RWPE1 (cell line): ENCODE results near the gene MPPED2.

Experiments
- CTCF ChIA-PET: fragments of 350-600 bp; sonication (Branson Sonifier 250); formaldehyde crosslinking; extraction: SDS; loops from one replicate; lab custom pipeline; 2021; lab: Yijun Ruan, JAX
- POLR2A ChIA-PET: fragments of 400-600 bp; formaldehyde crosslinking; extraction: SDS; loops from one replicate; lab custom pipeline; 2020; ENCODE audit warnings: antibody characterized with exemption; ENCODE audit not compliant: low non-redundant PET; lab: Yijun Ruan, JAX
- DNase-seq: peaks from one replicate; pipeline ENCODE4 v3.0.0; 2012; ENCODE audit warnings: low spot score
- H3K27ac ChIP-seq: fragments of 450-650 bp; 2 replicates; pipeline ENCODE4 v1.5.1; 2017
- TF ChIP-seq, protein P1 (sequence below): fragments of 450-650 bp; conservative IDR thresholded peaks from 2 replicates; pipeline ENCODE4 v1.5.1; 2017; ENCODE audit warnings: low read depth, mild to moderate bottlenecking

Gene MPPED2

GRCh38 chr11:30509364-30509763 is 76.8 kb downstream of the MPPED2 start:
- CTCF ChIA-PET = no interaction called here
- TF ChIP-seq, protein P1, sequence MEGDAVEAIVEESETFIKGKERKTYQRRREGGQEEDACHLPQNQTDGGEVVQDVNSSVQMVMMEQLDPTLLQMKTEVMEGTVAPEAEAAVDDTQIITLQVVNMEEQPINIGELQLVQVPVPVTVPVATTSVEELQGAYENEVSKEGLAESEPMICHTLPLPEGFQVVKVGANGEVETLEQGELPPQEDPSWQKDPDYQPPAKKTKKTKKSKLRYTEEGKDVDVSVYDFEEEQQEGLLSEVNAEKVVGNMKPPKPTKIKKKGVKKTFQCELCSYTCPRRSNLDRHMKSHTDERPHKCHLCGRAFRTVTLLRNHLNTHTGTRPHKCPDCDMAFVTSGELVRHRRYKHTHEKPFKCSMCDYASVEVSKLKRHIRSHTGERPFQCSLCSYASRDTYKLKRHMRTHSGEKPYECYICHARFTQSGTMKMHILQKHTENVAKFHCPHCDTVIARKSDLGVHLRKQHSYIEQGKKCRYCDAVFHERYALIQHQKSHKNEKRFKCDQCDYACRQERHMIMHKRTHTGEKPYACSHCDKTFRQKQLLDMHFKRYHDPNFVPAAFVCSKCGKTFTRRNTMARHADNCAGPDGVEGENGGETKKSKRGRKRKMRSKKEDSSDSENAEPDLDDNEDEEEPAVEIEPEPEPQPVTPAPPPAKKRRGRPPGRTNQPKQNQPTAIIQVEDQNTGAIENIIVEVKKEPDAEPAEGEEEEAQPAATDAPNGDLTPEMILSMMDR = no peak
- DNase-seq = no peak
- no peak overlapping the region for H3K27ac ChIP-seq
- POLR2A ChIA-PET = no interaction called here

GRCh38 chr11:30508594-30508993 is 77.6 kb downstream of the MPPED2 start:
- H3K27ac ChIP-seq = no peak overlapping the region
- DNase-seq = no peak
- ChIA-PET POLR2A (no interaction called here), CTCF (no interaction called here)
- TF ChIP-seq, protein P1 = no peak

DNA sequence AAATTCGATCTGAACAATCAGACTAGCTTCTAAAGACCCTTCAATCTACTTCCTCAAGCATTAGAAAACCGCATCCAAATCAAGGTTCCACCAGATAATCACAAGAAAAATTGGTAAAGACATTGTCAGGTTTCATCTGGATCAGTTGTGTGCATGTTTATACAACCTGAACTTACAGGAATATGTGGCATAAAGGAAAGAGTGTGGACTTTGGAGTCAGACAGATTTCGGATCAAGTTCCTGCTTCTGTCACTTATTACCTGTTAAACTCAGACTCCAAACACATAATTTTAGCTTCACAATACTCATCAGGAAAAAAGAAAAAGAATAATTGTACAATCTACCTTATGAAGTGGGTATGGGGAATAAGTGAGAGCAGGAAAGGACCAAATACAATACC is 80.5 kb downstream of the MPPED2 start:
- POLR2A ChIA-PET = no interaction called here
- H3K27ac ChIP-seq = no peak overlapping the region
- TF ChIP-seq, protein P1 = no peak
- DNase-seq = no peak
- CTCF ChIA-PET = no interaction called here

DNA sequence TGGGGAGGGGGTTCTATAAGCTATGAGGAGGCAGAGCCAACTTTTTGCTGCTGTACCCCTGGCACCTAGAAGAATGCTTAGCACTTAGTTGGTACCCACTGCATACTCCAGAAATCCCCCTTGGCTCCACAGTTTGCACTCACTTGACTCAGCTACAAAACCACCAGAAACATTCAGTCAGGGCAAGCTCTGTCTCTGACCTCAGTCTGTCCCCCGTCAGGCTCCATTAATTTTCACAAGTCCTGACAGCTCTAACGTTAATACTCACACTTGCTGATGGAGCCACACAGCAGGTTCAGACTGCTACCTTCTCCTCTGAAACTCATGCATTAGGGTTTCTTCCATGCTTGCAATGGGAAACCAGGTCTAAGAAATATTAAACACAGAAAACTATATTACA is 81.7 kb downstream of the MPPED2 start:
- TF ChIP-seq, protein P1 = no peak
- ChIA-PET POLR2A (no interaction called here), CTCF (no interaction called here)
- DNase-seq = no peak
- H3K27ac ChIP-seq = no peak overlapping the region

DNA sequence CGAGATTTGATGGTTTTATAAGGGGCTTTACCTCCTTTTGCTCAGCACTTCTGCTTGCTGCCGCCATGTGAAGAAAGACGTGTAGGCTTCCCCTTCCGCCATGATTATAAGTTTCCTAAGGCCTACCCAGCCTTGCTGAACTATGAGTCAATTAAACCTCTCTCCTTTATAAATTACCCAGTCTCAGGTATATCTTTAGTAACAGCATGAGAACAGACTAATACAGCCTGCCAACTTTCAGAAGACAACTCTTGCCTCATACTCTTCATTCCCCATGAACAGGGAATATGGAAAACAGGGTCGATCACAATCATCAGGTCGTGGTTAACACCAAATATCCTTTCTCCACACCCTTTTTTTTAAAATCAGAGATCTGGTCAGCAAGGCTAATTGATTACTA is 83.0 kb downstream of the MPPED2 start:
- DNase-seq = no peak
- TF ChIP-seq, protein P1 = no peak
- POLR2A ChIA-PET = no interaction called here
- CTCF ChIA-PET = no interaction called here
- H3K27ac ChIP-seq = no peak overlapping the region

DNA sequence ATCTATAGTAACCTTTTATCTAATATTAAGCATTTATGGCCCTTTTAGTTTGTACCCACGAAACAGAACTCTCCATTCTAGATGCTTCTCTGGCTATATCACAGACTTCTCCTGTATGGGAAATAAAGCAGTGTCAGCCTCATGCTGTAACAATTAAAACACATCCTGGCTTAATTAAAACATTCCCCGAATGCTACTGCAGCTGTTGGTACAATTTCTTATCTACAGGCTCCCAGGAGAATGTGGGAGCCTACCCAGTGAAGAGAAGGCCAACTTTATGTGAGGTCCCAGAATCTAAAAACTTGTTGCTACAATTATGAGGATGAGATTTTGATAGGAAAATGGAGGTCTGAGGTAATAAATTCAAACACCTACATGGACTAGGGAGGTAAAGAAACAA is 83.8 kb downstream of the MPPED2 start:
- TF ChIP-seq, protein P1 = no peak
- ChIA-PET POLR2A (no interaction called here), CTCF (no interaction called here)
- DNase-seq = no peak
- H3K27ac ChIP-seq = no peak overlapping the region

GRCh38 chr11:30501744-30502143 is 84.4 kb downstream of the MPPED2 start:
- DNase-seq = no peak
- TF ChIP-seq, protein P1 = no peak
- ChIA-PET POLR2A (no interaction called here), CTCF (no interaction called here)
- no peak overlapping the region for H3K27ac ChIP-seq
